Prostate gland (tissue), 2 donors: ENCODE results near the gene RCAN3. TPM values are rescaled to one million over a fixed set of nuclear protein-coding genes. Genes with fewer than 3 reads are reported as not detected.

ENCODE experiments used
- DNase-seq: peaks from one replicate; pipeline ENCODE4 v3.0.0-alpha.2; 2019; ENCODE audit warnings: low spot score
- H3K27ac ChIP-seq, 2 donors: fragments of 200-600 bp; sonication (generic); 2 replicates each; pipeline ENCODE4 v1.5.1; 2017 to 2019
- H3K27me3 ChIP-seq: fragments of 200-600 bp; sonication (generic); replicated peaks from 2 replicates; pipeline ENCODE4 v1.5.1; 2019; ENCODE audit not compliant: insufficient read depth
- H3K36me3 ChIP-seq, 2 donors: fragments of 200-600 bp; sonication (generic); 1 replicate in 1 of 2; 2 replicates in 1 of 2; pipeline versions ENCODE4 v1.5.1 to v1.8.1; 2017 to 2019
- H3K4me1 ChIP-seq: fragments of 200-600 bp; sonication (generic); replicated peaks from 2 replicates; pipeline ENCODE4 v1.5.1; 2019
- H3K4me3 ChIP-seq, 2 donors: fragments of 200-600 bp; sonication (generic); 2 replicates each; pipeline ENCODE4 v1.5.1; 2017 to 2019
- H3K9me3 ChIP-seq: fragments of 200-600 bp; sonication (generic); 2 replicates; pipeline ENCODE4 v1.5.1; 2017
- CTCF ChIP-seq, 4 experiments: fragments of 200-600 bp in 2 of 4; fragments of 450-650 bp in 2 of 4; sonication (generic) in 2 of 4; IDR thresholded peaks; 1 replicate in 3 of 4; 2 replicates in 1 of 4; pipeline ENCODE4 v1.5.1; 2016 to 2019; ENCODE audit warnings: antibody characterized with exemption in 4 of 4, mild to moderate bottlenecking in 2 of 4, moderate library complexity in 2 of 4
- POLR2A ChIP-seq: fragments of 450-650 bp; IDR thresholded peaks from one replicate; pipeline ENCODE4 v1.6.1; 2016; ENCODE audit warnings: antibody characterized with exemption, mild to moderate bottlenecking
- POLR2AphosphoS5 ChIP-seq: sonication (generic); formaldehyde crosslinking; IDR thresholded peaks from one replicate; pipeline ENCODE4 v1.6.1; 2017; ENCODE audit warnings: antibody characterized with exemption
- WGBS: methylation state at CpG from one replicate; pipeline ENCODE4 v1.1.5; 2018; 5-methylcytosine and 5-hydroxymethylcytosine counted together
- intact Hi-C: fragments of 100-400 bp; cut with DNase I; formaldehyde crosslinking; loops from one replicate; pipeline ENCODE4 v1.14.2; 2022
- total RNA-seq, 2 donors: library from RNA; depleted of rRNA; stranded (reverse); fragments of >200 nt; gene quantifications; one replicate each; pipeline ENCODE4 v1.1.0, GENCODE V29; 2016

Gene RCAN3
- total RNA-seq, result 100 to 1,000 TPM in 1 of 2 donors, 10 to 100 TPM in 1; 50.8 to 238 TPM

- TF ChIP-seq POLR2AphosphoS5, result no peak
- TF ChIP-seq CTCF (IDR thresholded peaks at IDR 0.05), result no peak
- TF ChIP-seq POLR2A, result no peak
- Histone ChIP-seq H3K36me3 (no peaks in the 10 kb centered on the region), H3K4me1 (no peaks in the 10 kb centered on the region), H3K27ac (peak within 1 kb of the TSS; percentile 94 to 97), H3K27me3 (no peaks in the 10 kb centered on the region), H3K4me3 (peak within 1 kb of the TSS; percentile 65 to 77), H3K9me3 (no peaks in the 10 kb centered on the region)
- intact Hi-C loops, result no loop called here
- 0% methylated on average over 21 of the region's 53 CpGs for WGBS
- DNase-seq, result peak; percentile 85
Measured at GRCh38 chr1:24502709-24503058, at the start of gene RCAN3. Gene RCAN3, plus strand, starts transcription at chr1:24502836. Its CDS starts 11,537 bp downstream, at chr1:24514373.

- Histone ChIP-seq H3K9me3 (no peaks in the 10 kb centered on the region), H3K27ac (peak overlapping the region in 1 of 2 donors; percentile 71), H3K36me3 (peaks cover 0 to 16% of the 10 kb centered on the region in 2 donors), H3K4me3 (no peak overlapping the region), H3K4me1 (peaks cover 7% of the 10 kb centered on the region), H3K27me3 (no peaks in the 10 kb centered on the region)
- WGBS, result 85% methylated on average over 7 of the region's 8 CpGs
- intact Hi-C loops, result no loop called here
- no peak for TF ChIP-seq POLR2A
- no peak for TF ChIP-seq POLR2AphosphoS5
- no peak for TF ChIP-seq CTCF (IDR thresholded peaks at IDR 0.05)
- no peak for DNase-seq
Measured at GRCh38 chr1:24452922-24453485, 49.6 kb upstream of the RCAN3 start.

- peaks cover 0 to 16% of the 10 kb centered on the region in 2 donors for H3K36me3 ChIP-seq
- 74% methylated on average over 5 of the region's 5 CpGs for WGBS
- DNase-seq, result no peak
Measured at GRCh38 chr1:24454673-24455072, 48.0 kb upstream of the RCAN3 start.

GRCh38 chr1:24455272-24455671 is 47.4 kb upstream of the RCAN3 start:
- Histone ChIP-seq H3K9me3 (no peaks in the 10 kb centered on the region), H3K27ac (peak overlapping the region in 1 of 2 donors; percentile 45), H3K36me3 (peaks cover 0 to 16% of the 10 kb centered on the region in 2 donors), H3K4me3 (no peak overlapping the region), H3K4me1 (peaks cover 6% of the 10 kb centered on the region), H3K27me3 (no peaks in the 10 kb centered on the region)
- WGBS, result 91% methylated on average over 5 of the region's 5 CpGs
- DNase-seq, result no peak
- TF ChIP-seq CTCF (IDR thresholded peaks at IDR 0.05), result no peak
- intact Hi-C loops, result no loop called here

More at GRCh38 chr1:24454673-24455072, 48.0 kb upstream of the RCAN3 start:
- peak overlapping the region in 1 of 2 donors; percentile 45 for H3K27ac ChIP-seq
- H3K9me3 ChIP-seq, result no peaks in the 10 kb centered on the region
- H3K4me3 ChIP-seq, result no peak overlapping the region
- intact Hi-C loops, result no loop called here
- TF ChIP-seq CTCF (IDR thresholded peaks at IDR 0.05) (no peak), POLR2AphosphoS5 (no peak), POLR2A (no peak)
- H3K27me3 ChIP-seq, result no peaks in the 10 kb centered on the region
- peaks cover 6% of the 10 kb centered on the region for H3K4me1 ChIP-seq

GRCh38 chr1:24457866-24458265 is 44.8 kb upstream of the RCAN3 start:
- peaks cover 6 to 16% of the 10 kb centered on the region in 2 donors for H3K36me3 ChIP-seq

More at GRCh38 chr1:24457866-24458265, 44.8 kb upstream of the RCAN3 start:
- Histone ChIP-seq H3K4me1 (no peaks in the 10 kb centered on the region), H3K4me3 (no peak overlapping the region), H3K27ac (peak overlapping the region in 1 of 2 donors; percentile 28), H3K27me3 (no peaks in the 10 kb centered on the region), H3K9me3 (no peaks in the 10 kb centered on the region)
- DNase-seq, result no peak
- intact Hi-C loops, result no loop called here
- 92% methylated on average over 3 of the region's 3 CpGs for WGBS
- no peak for TF ChIP-seq CTCF (IDR thresholded peaks at IDR 0.05)
- TF ChIP-seq POLR2A, result no peak
- no peak for TF ChIP-seq POLR2AphosphoS5
